Measurements from ENCODE around the gene ZNF500. TPM values are rescaled to one million over a fixed set of nuclear protein-coding genes. Genes with fewer than 3 reads are reported as not detected.

ZNF500 gene
- total and polyA plus RNA-seq, 2 of the 4 experiments (the other 2 are of a cell fraction) = 4.5 to 5.9 TPM

- Histone ChIP-seq H3K4me3 (ENCODE audit: insufficient read depth, low read depth, low read length) (no peak overlapping the region), H4K20me1 (ENCODE audit: insufficient read depth, low read length) (peaks cover 3% of the 10 kb centered on the region; the same call in 1 of the 2 replicates), H2BK120ac (ENCODE audit: low read depth, low read length) (no peak overlapping the region), H3K14ac (replicated peaks; ENCODE audit: low read depth, low read length) (no peak overlapping the region), H4K5ac (ENCODE audit: low read depth, low read length) (no peak overlapping the region), H3K4me1 (ENCODE audit: control insufficient read depth, insufficient read depth, low read length) (peaks cover 4% of the 10 kb centered on the region), H3K9me1 (ENCODE audit: insufficient read depth, low read length) (no peaks in the 10 kb centered on the region; the same call in 1 of the 2 replicates), H4K91ac (ENCODE audit: insufficient read depth, low read depth, low read length) (no peak overlapping the region), H4K8ac (ENCODE audit: low read depth in 2 of 2, low read length in 2 of 2) (no peak overlapping the region), H3K56ac (ENCODE audit: extremely low read depth, insufficient read depth, low read length) (no peak overlapping the region), H3K27ac (ENCODE audit: insufficient read depth, low read length) (no peak overlapping the region), H3K9me3 (ENCODE audit: control insufficient read depth, insufficient read depth, low read length) (no peaks in the 10 kb centered on the region), H2BK5ac (ENCODE audit: low read depth, low read length, poor library complexity, severe bottlenecking) (no peak overlapping the region), H3K9ac (ENCODE audit: low read depth, low read length) (no peak overlapping the region), H2AK9ac (replicated peaks; ENCODE audit: low read depth, low read length, poor library complexity) (no peak overlapping the region), H2BK20ac (ENCODE audit: low read depth, low read length) (no peak overlapping the region), H2BK15ac (ENCODE audit: low read depth, low read length) (no peak overlapping the region), H3K4ac (ENCODE audit: low read depth, low read length) (no peak overlapping the region), H3K4me2 (ENCODE audit: low read depth, low read length) (no peak overlapping the region), H2AFZ (replicated peaks; ENCODE audit: low read length, poor library complexity) (no peak overlapping the region), H3K23ac (ENCODE audit: low read depth, low read length) (no peak overlapping the region), H2AK5ac (ENCODE audit: low read depth, low read length) (no peak overlapping the region), H3K79me1 (ENCODE audit: low read depth in 1 of 2, low read length in 2 of 2) (peaks cover 6 to 12% of the 10 kb centered on the region in 2 experiments; a peak in 3 of 4 replicates), H3K27me3 (ENCODE audit: control insufficient read depth, insufficient read depth, low read length) (no peaks in the 10 kb centered on the region), H3K18ac (ENCODE audit: low read depth, low read length) (no peak overlapping the region), H3K36me3 (ENCODE audit: control insufficient read depth, insufficient read depth, low read length) (no peaks in the 10 kb centered on the region)
- TF ChIP-seq CHD1 (IDR thresholded peaks at IDR 0.05; ENCODE audit: low read depth, low read length) = no peak
- no peak for TF ChIP-seq MAZ (IDR thresholded peaks at IDR 0.05; ENCODE audit: borderline replicate concordance, low read depth, low read length)
- TF ChIP-seq ELK1 (IDR thresholded peaks at IDR 0.05; ENCODE audit: borderline replicate concordance, low read depth, low read length) = no peak
- no peak for TF ChIP-seq CTCF (conservative IDR thresholded peaks at IDR 0.05; ENCODE audit: low read depth, low read length)
- no peak for TF ChIP-seq MAFK (IDR thresholded peaks at IDR 0.05; ENCODE audit: low read depth, low read length)
- TF ChIP-seq CEBPB (IDR thresholded peaks at IDR 0.05; ENCODE audit: low read depth, low read length) = no peak
- TF ChIP-seq FOS (IDR thresholded peaks at IDR 0.05; ENCODE audit: low read depth, low read length) = no peak
- no peak for TF ChIP-seq NFE2L2 (IDR thresholded peaks at IDR 0.05; ENCODE audit: low read depth, low read length)
- no peak for TF ChIP-seq RCOR1 (IDR thresholded peaks at IDR 0.05; ENCODE audit: insufficient replicate concordance, low read length)
- no peak for TF ChIP-seq SMC3 (IDR thresholded peaks at IDR 0.05; ENCODE audit: low read depth, low read length)
- TF ChIP-seq RAD21 (IDR thresholded peaks at IDR 0.05; ENCODE audit: low read length) = no peak
- TF ChIP-seq RFX5 (IDR thresholded peaks at IDR 0.05; ENCODE audit: low read depth, low read length) = no peak
- TF ChIP-seq USF2 (IDR thresholded peaks at IDR 0.05; ENCODE audit: low read depth, low read length) = no peak
- no peak for TF ChIP-seq BHLHE40 (IDR thresholded peaks at IDR 0.05; ENCODE audit: low read depth, low read length)
- TF ChIP-seq POLR2A (IDR thresholded peaks at IDR 0.05; ENCODE audit: low read depth, low read length) = no peak
- TF ChIP-seq MXI1 (IDR thresholded peaks at IDR 0.05; ENCODE audit: borderline replicate concordance, low read depth, low read length) = no peak
- WGBS, 2 experiments (ENCODE audit: extremely low coverage in 2 of 2, insufficient read length in 1 of 2) = 81% methylated on average over 4 of the region's 15 CpGs; no CpG with 5 or more reads in 1 of the 2 experiments
- ChIA-PET POLR2A (ENCODE audit: unreplicated experiment) (no interaction called here), CTCF (interaction anchor here (0.6 kb wide), 1 partner anchor 13 kb away, joined by 3 read pairs; no protein-coding TSS in a partner anchor)
- BruUV-seq (replicated peaks) = no TSS peak
- ATAC-seq (ENCODE audit: low read depth) = no peak
- no peak for DNase-seq
- intact Hi-C loops (cut with micrococcal nuclease) = no loop called here
- dilution Hi-C loops (cut with HindIII; ENCODE audit: low sequenced_read_pairs, unreplicated experiment) = no loop called here
- in situ Hi-C loops (cut with MboI; ENCODE audit: low sequenced_read_pairs) = no loop called here
Measured at GRCh38 chr16:4737545-4737944, 29.4 kb downstream of the ZNF500 start.
